AG10803 (cell line): ENCODE data around the gene TEX9.
"Not testable (repeated sequence)": the region's sequence is repeated elsewhere in the genome, so short reads cannot be mapped to it uniquely, and the experiment has no call there.

ENCODE experiments used
- DNase-seq: peaks from one replicate; pipeline ENCODE4 v3.0.0; 2010; ENCODE audit warnings: low read depth
- H3K4me3 ChIP-seq: 2 replicates; pipeline ENCODE4 v1.5.1; 2011; ENCODE audit warnings: mild to moderate bottlenecking, low read length, control low read depth
- CTCF ChIP-seq: conservative IDR thresholded peaks from 2 replicates; pipeline ENCODE4 v1.5.1; 2011; ENCODE audit warnings: mild to moderate bottlenecking, low read length, control low read depth, inconsistent platforms

TEX9 gene

GRCh38 chr15:56383010-56383409 is 17.8 kb downstream of the TEX9 start:
- no peak for TF ChIP-seq CTCF
- no peak overlapping the region for H3K4me3 ChIP-seq
- DNase-seq, result no peak

GRCh38 chr15:56385908-56386307 is 20.7 kb downstream of the TEX9 start:
- DNase-seq, result no peak
- no peak for TF ChIP-seq CTCF
- H3K4me3 ChIP-seq, result no peak overlapping the region

GRCh38 chr15:56390739-56391267 is 25.6 kb downstream of the TEX9 start:
- peak; percentile 4 for DNase-seq
- TF ChIP-seq CTCF, result no peak
- H3K4me3 ChIP-seq, result no peak overlapping the region

- DNase-seq, result no peak
Observed at GRCh38 chr15:56393277-56393676, 28.1 kb downstream of the TEX9 start.

GRCh38 chr15:56394909-56395308 is 29.7 kb downstream of the TEX9 start:
- no peak overlapping the region for H3K4me3 ChIP-seq
- TF ChIP-seq CTCF, result no peak
- no peak for DNase-seq

More at GRCh38 chr15:56393277-56393676, 28.1 kb downstream of the TEX9 start:
- no peak overlapping the region for H3K4me3 ChIP-seq
- TF ChIP-seq CTCF, result no peak

DNA sequence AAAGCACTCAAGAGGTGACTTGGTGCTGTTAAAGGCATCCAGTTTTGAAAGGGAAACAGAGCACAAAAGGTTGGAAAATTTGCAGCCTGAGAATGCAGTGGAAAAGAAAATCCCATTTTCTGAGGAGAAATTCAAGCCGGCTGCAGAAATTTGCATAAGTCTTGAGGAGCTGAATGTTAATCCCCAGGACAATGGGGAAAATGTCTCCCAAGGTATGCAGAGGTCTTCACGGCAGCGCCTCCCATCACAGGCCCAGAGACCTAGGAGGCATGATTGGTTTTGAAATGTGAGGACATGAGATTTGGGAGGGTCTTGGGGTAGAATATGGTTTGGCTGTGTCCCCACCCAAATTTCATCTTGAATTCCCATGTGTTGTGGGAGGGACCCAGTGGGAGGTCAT is 32.1 kb downstream of the TEX9 start:
- DNase-seq, H3K4me3 ChIP-seq: not testable (repeated sequence)

DNA sequence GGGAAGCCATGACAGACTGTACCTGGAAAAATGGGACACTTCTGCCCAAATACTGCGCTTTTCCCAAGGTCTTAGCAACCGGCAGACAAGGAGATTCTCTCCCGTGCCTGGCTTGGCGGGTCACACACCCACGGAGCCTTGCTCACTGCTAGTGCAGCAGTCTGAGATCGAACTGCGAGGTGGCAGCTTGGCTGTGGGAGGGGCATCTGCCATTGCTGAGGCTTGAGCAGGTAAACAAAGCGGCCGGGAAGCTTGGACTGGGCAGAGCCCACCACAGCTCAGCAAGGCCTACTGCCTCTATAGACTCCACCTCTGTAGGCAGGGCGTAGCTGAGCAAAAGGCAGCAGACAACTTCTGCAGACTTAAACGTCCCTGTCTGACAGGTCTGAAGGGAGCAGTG is 34.0 kb downstream of the TEX9 start:
- not testable (repeated sequence) for H3K4me3 ChIP-seq, DNase-seq

- no peak overlapping the region for H3K4me3 ChIP-seq
- no peak for DNase-seq
- TF ChIP-seq CTCF, result no peak
Observed at GRCh38 chr15:56410721-56411120, 45.5 kb downstream of the TEX9 start.
